Bone marrow (tissue), 2 donors: ENCODE results near the gene DENND6B.

Experiments
- DNase-seq, 2 donors: peaks; one replicate each; lab custom pipeline; 2025; lab: John Stamatoyannopoulos, UW

Gene DENND6B

GRCh38 chr22:50316114-50317065 is 10.4 kb downstream of the DENND6B start:
- no peak for DNase-seq

GRCh38 chr22:50315289-50316113 is 11.3 kb downstream of the DENND6B start:
- DNase-seq = no peak

GRCh38 chr22:50314455-50315288 is 12.1 kb downstream of the DENND6B start:
- peak; percentile 47 to 90 for DNase-seq

- no peak for DNase-seq
Measured at GRCh38 chr22:50314081-50314454, 12.7 kb downstream of the DENND6B start.

GRCh38 chr22:50313600-50313999 is 13.2 kb downstream of the DENND6B start:
- DNase-seq = no peak

GRCh38 chr22:50313021-50313420 is 13.8 kb downstream of the DENND6B start:
- DNase-seq = no peak

GRCh38 chr22:50312371-50312770 is 14.4 kb downstream of the DENND6B start:
- DNase-seq = no peak

- DNase-seq = no peak
Measured at GRCh38 chr22:50311606-50312351, 15.0 kb downstream of the DENND6B start.

- no peak for DNase-seq
Measured at GRCh38 chr22:50310949-50311444, 15.8 kb downstream of the DENND6B start.

GRCh38 chr22:50310031-50310722 is 16.6 kb downstream of the DENND6B start:
- DNase-seq = no peak

- no peak for DNase-seq
Measured at GRCh38 chr22:50309601-50309991, 17.2 kb downstream of the DENND6B start.

GRCh38 chr22:50308986-50309600 is 17.7 kb downstream of the DENND6B start:
- no peak for DNase-seq

GRCh38 chr22:50308597-50308935 is 18.2 kb downstream of the DENND6B start:
- peak; percentile 33 to 37 for DNase-seq

GRCh38 chr22:50307890-50308596 is 18.8 kb downstream of the DENND6B start:
- peak in 1 of 2 donors; percentile 33 for DNase-seq

- peak in 1 of 2 donors; percentile 30 for DNase-seq
Measured at GRCh38 chr22:50306753-50307749, 19.8 kb downstream of the DENND6B start, which contains the start of gene PLXNB2. Gene PLXNB2 (minus strand): TSS chr22:50307646. CDS start chr22:50290584, 17,062 bp downstream.

GRCh38 chr22:50305923-50306566 is 20.8 kb downstream of the DENND6B start:
- DNase-seq = peak; percentile 45

- DNase-seq = no peak
Measured at GRCh38 chr22:50305393-50305922, 21.4 kb downstream of the DENND6B start.
